Activated CD4-positive, alpha-beta T cell treated with anti-CD3 and anti-CD28 coated beads, Interleukin-2, amount 50 U/mL, for 1 hour (primary cell): Measurements from ENCODE around the gene GIMAP6.
"Not testable (repeated sequence)": the region's sequence is repeated elsewhere in the genome, so short reads cannot be mapped to it uniquely, and the experiment has no call there.

Source experiments
- DNase-seq: peaks from one replicate; pipeline ENCODE4 v3.0.0-alpha.2; 2020

GIMAP6 gene

DNA sequence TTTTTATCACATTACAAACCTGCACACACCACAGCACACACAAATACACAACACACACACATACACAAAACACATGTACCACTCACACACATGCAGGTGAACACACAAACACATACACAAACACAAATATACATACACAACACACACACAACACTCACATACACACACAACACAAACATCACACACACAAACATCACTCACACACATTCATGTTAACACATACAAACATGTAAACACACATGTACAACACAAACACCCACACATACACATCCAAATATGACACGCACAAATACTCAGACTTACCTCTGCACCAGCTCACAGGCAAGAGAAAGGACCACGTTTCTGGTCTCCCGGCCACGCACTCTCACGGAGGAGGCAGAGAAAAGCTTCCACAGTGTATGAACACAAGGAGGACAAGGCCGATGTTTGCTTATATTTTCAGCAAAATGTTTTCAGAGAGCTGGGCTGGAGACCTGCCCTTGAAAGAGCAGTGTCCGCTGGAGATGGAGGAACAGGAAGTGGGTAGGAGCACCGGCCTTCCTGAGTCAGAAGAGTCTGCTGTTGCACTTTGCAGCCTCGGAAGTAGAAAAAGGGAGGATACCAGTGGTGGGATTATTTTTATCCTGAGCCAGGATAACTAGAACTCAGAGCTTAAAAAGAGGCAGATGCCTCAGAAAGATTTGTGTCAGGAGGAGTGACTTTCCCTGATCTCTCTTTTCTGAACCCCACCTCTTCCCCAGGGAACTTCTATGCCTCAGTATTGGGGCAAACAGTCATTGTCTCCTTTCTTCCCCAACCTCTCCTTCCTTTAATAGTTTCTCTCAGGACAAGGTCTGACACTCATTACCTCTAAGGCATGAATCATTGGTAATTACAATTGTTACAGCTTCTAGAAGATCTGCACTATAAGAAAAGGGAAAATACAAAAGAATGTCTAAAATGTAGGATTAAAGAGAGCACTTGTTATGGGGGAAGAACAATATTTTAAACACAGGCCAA is at the start of gene GIMAP6:
Gene GIMAP6, minus strand, starts transcription at position 520 of the 999 bp plus-strand sequence. CDS start 2,243 bp downstream, outside the sequence.
- DNase-seq, result peak; percentile 27

DNA sequence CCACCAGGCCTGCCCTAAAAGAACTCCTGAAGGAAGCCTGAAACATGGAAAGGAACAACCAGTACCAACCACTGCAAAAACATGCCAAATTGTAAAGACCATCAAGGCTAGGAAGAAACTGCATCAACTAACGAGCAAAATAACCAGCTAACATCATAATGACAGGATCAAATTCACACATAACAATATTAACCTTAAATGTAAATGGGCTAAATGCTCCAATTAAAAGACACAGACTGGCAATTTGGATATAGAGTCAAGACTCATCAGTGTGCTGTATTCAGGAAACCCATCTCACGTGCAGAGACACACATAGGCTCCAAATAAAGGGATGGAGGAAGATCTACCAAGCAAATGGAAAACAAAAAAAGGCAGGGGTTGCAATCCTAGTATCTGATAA is 48.2 kb upstream of the GIMAP6 start:
- DNase-seq, result not testable (repeated sequence)

DNA sequence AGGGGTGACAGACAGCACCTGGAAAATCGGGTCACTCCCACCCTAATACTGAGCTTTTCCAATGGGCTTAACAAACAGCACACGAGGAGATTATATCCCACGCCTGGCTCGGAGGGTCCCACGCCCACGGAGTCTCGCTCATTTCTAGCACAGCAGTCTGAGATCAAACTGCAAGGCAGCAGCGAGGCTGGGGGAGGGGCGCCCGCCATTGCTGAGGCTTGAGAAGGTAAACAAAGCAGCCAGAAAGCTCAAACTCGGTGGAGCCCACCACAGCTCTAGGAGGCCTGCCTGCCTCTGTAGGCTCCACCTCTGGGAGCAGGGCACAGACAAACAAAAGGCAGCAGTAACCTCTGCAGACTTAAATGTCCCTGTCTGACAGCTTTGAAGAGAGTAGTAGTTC is 46.4 kb upstream of the GIMAP6 start:
- not testable (repeated sequence) for DNase-seq

DNA sequence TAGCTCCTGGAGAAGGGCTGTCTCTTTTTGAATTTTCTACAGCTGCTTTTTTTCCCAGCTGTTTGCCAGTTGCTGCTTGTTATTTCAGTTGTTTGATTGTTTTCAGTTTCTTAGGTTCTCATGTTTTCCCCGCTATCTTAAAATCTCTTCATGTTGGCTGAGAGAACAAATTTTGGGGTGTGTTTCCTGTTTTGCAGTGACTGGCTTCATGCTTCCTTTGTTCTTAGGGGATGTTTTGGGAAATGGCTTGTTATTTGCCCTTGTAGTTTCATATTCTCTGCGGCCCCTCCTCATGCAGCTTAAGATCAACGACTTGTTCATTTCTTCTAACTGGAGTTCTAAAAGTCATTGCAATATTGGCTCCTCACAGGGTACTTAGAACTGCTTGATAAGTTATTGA is 44.7 kb upstream of the GIMAP6 start:
- DNase-seq, result not testable (repeated sequence)

DNA sequence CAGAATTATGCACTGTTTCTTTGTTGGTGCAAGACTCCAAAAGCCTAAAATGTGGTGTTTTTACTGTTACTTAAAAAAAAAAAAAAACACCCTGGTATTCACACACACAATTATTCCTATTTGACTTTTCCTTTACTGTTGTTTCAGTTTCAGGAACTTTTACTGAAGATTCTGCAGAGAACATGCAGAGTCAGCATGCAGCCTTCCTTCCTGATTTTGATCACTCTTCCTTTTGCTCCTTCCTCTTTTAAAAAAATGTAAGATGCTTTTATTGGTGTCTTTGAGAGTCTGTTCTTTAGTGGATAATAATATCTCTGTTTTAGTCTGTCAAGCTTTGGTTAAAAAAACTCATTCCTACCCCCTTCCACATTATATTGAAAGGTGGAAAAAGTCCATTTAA is 44.1 kb upstream of the GIMAP6 start:
- not testable (repeated sequence) for DNase-seq

DNA sequence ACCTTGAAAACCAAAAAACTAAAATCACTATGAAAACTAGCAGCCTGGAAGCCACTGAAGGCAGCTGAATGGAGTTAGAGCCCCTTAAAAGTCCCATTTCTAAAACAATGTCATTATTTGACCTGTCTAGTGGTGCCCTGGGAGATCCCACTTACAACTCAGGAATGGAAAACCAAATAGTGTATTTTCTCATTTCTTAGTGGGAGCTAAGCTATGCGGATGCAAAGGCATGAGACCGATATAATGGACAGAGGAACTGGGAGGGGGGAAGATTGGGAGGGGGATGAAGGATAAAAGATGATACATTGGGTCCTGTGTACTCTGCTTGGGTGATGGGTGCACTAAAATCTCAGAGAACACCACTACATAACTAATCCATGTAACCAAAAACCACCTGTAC is 43.5 kb upstream of the GIMAP6 start:
- DNase-seq, result no peak

DNA sequence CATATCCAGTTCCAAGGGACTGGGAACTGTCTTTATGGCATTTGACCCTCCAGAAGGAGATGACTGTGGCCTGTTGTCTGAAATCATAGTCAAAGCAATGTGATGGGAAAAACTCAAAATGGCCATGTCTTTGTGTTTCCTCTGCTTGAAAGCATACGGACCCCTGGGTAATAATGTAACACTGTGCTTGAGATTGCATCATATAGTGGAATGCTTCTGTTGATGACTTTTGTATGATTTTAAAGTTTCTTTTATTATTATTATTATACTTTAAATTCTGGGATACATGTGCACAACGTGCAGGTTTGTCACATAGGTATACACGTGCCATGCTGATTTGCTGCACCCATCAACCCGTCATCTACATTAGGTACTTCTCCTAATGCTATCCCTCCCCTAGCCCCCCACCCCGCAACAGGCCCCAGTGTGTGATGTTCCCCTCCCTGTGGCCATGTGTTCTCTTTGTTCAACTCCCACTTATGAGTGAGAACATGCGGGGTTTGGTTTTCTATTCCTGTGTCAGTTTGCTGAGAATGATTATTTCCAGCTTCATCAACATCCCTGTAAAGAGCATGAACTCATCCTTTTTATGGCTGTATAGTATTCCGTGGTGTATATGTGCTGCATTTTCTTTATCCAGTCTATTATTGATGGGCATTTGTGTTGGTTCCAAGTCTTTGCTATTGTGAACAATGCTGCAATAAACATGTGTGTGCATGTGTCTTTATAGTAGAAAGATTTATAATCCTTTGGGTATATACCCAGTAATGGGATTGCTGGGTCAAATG is 39.8 kb upstream of the GIMAP6 start:
- DNase-seq, result not testable (repeated sequence)

DNA sequence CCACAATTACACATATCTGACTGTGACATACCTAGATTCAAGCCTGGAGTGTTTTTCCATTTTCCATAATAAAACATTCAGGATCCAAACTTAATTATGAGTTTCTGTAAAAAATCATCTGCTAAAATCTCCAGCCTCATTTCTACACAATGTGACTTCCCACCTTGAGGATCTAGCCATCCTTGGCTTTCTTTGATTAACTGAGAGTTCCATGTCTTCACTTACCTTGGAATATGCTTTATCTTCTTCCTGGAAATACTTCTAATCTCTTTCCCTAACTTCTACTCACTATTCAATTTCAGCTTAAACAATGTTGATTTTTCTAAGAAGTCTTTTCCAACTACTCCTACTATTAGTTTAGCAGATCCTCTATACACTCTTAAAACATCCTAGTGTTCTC is 36.8 kb upstream of the GIMAP6 start:
- no peak for DNase-seq

DNA sequence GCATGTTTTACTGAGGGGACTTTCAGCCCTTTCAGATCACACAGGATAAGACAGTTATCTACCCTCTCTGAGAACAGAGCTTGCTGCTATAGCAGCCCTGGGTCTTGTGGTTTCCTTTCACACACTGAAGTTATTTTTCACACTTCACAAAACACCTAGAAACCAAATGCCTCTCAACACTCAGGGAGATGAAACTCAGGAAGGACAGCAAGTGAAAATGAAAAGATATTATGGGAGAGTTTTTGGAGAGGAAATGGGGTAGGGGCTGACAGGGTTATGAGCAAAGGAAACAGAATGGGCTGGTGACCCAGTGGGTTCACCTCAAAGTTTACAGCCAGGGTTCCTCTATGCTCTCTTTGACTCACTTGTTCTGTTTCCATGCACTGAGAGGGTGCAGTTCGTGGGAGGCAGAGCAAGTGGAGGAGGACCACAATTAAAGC is 36.3 kb upstream of the GIMAP6 start:
- peak; percentile 46 for DNase-seq

DNA sequence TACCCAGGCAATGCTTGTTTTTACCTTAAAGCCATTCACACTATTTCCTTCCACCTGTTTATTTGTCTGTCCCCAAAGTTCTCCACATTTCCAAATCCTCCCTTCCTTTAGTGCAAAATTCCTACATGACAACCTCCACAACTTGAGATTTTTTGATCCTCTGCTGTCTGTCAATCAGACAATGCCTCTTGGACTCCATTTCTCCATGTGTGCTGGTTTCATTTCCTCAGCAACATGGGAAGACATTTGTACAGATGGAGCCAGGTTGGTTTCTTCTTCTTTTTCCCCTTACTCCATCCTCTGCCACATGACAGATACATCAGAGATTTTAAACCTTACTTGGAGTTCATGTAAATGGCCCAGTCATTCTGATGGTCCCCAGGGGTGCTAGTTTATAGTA is 34.2 kb upstream of the GIMAP6 start:
- no peak for DNase-seq

DNA sequence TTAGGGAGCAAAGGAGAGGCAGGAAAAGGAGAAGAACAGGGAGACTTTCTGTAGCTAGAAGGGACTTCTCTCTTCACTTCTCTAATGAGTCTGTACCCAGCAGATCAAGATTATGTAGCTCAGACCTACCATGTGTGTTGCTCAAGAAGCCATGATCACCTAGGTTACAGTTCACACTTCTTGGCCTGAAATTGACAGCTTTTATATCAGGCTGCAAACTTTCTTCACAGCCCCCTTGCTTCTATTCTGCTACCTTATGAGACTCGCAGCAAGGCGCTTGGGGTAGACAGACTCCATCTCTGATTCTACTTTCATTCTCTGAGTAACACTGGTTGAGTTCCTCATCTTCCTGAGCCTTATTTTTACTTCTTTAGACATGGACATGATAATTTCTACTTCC is 33.7 kb upstream of the GIMAP6 start:
- no peak for DNase-seq

DNA sequence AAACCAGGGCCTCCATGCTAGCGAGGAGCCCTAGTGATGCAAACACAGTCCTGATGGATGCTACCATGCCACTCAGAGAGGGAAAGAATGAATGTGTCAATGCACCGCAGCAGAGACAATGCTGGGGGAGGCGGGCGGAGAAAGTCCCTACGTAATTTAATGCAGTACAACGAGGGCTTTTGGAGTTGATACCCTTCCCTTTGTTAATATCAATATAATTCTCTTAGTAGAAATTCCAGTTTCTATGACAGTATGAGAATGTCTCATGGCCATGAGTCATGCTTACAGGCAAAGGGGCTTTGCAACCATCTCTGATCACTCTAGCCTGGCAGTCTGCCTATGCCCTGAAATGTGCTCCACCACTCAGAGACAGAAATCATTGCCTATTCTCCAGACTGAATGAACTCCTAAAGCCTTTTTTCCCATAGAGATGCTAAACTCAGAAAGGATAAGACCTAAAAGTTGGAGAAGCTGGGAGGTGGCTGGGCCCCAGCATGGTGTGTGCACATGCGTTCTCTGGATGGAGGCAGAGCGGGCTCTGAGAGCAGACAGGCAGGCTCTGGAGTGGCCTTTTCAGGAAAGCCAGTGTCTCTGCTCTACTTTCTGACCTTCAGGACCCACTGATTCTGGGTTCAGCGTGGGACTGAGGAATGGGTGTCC is 33.0 kb upstream of the GIMAP6 start:
- no peak for DNase-seq

DNA sequence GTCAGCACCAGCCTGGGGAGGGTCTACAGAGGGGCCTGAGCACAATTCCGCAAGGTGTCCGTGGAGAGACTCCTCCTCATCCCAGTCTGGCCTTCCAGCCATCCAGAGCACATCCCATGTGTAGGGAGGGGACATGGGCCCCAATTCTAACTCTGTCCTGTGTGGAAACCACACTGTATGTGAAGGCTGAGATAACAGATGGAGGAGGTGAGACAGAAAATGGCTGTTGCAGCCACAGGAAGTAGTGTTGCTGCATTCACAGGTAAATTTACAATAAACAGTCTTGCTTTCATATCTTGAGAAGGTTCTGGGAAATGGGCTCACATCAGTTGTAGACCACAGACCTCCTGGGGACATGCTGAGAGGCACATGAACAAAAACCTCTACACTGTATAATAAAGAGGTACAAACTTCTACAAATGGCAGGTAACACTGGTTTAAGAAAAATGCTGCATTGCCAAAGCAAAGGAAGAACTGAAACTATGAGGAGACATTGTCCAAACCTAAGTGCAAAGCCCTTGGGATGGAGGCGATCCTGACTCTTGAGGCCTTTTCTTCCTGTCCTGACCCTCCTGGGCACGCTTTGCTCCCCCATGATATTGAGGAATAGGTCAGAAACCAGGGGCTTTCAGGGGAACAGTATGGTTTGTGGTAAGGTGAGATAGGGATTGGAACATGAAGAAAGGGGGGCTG is 31.8 kb upstream of the GIMAP6 start:
- no peak for DNase-seq

DNA sequence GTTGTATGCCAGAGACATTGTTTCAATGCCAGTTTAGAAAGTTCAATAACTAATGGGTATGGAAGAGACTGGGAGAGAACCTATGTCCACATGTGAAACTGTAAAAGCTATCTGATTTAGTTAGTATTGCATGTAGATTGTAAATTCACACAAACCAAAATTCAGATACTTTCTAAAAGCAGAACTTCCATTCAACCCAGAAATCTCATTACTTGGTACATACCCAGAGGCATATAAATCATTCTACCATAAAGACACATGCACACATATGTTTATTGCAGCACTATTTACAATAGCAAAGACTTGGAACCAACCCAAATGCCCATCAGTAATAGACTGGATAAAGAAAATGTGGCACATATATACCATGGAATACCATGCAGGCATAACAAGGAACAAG is 30.6 kb upstream of the GIMAP6 start:
- DNase-seq, result not testable (repeated sequence)

DNA sequence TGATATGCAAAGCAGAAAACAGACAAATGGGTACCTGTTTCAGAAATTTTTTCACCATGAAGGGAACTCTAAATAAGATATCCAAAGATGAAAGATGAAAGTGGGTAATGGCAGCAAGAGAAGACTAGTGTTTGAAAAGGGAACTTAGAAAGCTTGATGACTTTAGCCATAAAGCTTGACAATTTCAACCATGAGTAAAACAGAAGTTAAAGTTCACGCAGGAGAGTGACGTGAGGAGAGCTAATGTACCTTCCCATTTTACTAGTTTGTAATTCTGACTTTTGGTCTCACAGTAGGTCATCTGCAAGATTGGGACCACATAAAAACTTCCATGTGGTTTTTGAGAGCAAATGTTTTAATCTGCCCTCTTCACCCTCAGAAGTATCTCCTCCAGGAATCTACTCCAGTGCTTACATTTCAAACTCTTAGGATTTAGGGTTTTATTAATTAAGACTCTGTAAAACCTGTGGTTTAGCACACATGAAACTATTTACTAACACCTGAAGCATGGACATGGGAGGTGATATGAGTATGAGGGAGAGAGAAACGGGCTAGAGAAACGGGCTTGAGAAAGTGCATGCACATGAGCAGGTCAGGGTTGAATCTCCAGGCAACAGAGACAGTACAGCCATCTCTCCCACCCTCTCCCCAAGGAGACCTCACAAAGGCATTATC is 28.9 kb upstream of the GIMAP6 start:
- no peak for DNase-seq

DNA sequence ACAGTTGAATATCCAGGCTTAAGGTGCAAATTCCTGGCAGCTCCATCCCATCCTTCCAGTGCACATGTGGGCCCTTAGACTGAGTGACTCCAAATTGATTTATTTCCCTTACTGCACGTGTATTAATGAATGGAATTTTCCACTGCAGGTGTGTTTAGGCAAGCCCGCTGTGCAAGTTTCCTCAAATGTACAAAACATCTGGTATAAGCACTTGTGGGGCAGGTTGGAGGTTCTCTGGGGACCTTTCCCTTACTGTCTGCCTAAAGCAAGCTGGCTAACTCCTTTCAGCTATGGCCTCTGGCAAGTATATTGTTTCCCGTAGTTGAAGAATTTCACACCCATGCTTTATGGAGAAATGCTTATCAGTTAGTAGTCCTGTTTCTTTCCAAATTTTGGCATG is 25.3 kb upstream of the GIMAP6 start:
- no peak for DNase-seq

DNA sequence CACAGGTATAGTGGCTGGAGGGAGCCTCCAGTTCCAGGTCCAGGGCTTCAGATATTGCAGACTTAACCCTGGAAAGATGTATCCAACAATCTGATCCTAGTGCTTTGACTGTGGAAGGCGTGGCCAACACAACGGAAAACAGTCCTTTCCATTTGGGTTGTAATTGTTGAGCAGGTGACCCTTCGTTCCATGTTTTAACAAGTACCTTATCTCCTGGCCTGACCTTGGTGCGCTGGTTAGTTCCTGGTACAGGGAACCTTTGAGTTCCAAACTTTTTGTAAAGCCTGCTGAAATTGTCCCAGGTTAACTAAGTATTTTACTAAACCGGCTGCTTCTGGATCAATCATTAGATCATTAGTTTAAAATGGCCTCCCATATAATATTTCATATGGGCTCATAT is 23.9 kb upstream of the GIMAP6 start:
- no peak for DNase-seq

DNA sequence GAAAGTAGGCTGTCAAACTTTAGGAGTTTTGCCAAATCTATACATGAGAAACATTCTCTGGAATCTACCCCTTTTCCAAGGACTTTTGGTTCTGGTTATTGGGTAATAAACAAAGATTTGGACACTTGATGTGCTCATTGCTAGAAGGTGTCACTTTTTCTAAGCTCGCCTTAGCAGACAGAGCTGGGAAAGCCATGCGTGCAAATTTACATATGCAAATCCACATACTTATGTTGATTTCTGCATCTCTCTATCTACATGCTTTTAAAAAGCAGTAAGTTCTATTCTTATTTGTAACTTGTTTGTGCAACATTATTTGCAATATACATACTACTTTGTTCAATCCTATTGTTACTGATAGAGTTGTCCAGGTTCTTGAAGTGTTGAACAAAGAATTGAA is 22.5 kb upstream of the GIMAP6 start:
- no peak for DNase-seq

DNA sequence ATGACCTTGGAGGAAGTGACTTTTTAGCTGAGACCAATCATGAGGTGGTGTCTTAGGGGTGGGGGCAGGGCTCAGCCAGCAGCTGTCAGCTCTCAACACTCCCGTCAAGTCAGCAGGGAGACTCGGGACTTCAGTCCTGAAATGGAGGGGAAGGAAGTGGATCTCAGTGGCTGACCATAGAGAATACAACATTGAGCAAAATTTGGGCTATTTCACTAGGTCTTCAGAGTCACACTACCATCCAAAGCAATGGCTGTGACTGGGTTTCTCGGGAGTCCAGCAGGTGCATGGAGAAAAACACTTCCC is 16.8 kb upstream of the GIMAP6 start:
- DNase-seq, result no peak

DNA sequence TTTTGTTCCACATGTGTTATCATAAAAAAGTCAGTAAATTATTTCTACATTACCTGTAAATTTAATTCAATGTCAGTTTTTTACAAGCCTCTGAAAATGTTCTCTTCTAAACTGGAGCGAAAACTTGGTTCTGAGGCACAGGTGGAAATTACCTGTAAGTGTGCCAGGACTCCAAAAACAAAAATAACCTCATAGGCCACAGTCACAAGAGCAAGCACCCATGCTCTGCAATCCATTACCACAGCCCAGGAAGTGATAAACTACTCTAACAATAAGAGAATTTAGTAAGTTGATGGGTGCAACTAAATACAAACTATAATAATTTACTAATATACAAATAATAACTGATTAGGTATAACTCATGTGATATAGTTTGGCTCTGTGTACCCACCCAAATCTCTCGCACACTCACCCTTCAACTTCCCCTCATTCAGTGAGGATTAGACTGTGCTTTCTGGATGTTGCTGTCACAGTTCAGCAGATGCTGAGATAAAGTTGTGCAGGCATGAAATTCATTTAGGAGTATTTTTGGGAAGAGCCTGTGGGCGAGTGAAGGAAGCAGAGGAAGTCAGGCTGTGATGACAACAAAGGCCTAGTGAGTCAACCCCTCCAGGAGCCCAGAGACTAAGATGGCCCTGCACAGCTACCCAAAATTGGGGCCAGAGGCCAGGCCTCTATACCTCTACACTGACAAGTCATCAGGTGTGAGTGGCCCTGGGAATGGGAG is 16.3 kb upstream of the GIMAP6 start:
- no peak for DNase-seq

DNA sequence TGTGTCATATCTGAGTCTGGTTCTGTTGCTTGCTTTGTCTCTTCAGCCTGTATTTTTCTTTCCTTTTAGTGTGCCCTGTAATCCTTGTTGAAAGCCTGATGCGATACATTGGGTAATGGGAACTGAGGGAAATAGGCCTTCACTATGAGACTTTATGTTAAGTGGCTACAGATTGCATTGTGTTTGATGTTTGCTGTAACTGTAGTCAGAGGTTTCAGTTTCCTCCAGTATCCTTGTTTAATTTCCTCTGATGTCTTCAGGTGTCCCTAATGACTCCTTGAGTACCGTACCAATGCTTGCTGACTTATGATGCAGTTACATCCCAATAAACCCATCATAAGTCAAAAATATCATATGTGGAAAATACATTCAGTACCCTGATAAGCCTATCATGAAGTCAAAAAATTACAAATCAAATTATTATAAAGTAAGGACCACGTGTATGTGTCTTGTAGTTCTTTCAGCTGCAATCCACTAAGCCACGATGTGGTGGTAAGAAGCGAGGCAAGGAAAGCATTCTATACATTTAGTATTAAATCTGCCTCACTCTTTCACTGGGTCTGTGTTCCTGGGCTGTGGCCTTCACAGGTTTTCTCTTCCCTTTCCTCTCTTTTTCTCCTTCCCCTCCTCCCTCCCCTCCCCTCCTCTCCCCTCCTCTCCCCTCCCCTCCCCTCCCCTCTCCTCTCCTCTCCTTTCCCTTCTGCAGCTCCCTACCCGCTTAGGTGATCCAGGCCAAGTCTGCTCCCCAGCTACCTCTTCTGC is 13.3 kb upstream of the GIMAP6 start:
- DNase-seq, result no peak
